ENCODE measurements around the gene BABAM2.

GRCh38 chr2:28248511-28248910 lies 358.0 kb downstream of the BABAM2 start:
- TF ChIP-seq CTCF (conservative IDR thresholded peaks at IDR 0.05; ENCODE audit: low read depth in 2 of 2) (no peak), STAT1 (IDR thresholded peaks at IDR 0.05; ENCODE audit: unreplicated experiment) (no peak), EZH2 (IDR thresholded peaks at IDR 0.05; ENCODE audit: low read depth, unreplicated experiment) (no peak), ZNF331 (CRISPR knock-in tag; IDR thresholded peaks at IDR 0.05; ENCODE audit: low read depth) (no peak), POLR2AphosphoS5 (IDR thresholded peaks at IDR 0.05; ENCODE audit: low read depth) (no peak), ZNF114 (CRISPR knock-in tag; IDR thresholded peaks at IDR 0.05) (no peak), REST (IDR thresholded peaks at IDR 0.05; ENCODE audit: unreplicated experiment) (no peak), CREB1 (CRISPR knock-in tag; IDR thresholded peaks at IDR 0.05; ENCODE audit: low read depth) (no peak), EZH2phosphoT487 (IDR thresholded peaks at IDR 0.05; ENCODE audit: unreplicated experiment) (no peak), JUNB (IDR thresholded peaks at IDR 0.05; ENCODE audit: unreplicated experiment) (no peak), NANOG (IDR thresholded peaks at IDR 0.05; ENCODE audit: borderline replicate concordance) (no peak), ETS1 (IDR thresholded peaks at IDR 0.05) (no peak)
- TF ChIP-seq, protein P1, sequence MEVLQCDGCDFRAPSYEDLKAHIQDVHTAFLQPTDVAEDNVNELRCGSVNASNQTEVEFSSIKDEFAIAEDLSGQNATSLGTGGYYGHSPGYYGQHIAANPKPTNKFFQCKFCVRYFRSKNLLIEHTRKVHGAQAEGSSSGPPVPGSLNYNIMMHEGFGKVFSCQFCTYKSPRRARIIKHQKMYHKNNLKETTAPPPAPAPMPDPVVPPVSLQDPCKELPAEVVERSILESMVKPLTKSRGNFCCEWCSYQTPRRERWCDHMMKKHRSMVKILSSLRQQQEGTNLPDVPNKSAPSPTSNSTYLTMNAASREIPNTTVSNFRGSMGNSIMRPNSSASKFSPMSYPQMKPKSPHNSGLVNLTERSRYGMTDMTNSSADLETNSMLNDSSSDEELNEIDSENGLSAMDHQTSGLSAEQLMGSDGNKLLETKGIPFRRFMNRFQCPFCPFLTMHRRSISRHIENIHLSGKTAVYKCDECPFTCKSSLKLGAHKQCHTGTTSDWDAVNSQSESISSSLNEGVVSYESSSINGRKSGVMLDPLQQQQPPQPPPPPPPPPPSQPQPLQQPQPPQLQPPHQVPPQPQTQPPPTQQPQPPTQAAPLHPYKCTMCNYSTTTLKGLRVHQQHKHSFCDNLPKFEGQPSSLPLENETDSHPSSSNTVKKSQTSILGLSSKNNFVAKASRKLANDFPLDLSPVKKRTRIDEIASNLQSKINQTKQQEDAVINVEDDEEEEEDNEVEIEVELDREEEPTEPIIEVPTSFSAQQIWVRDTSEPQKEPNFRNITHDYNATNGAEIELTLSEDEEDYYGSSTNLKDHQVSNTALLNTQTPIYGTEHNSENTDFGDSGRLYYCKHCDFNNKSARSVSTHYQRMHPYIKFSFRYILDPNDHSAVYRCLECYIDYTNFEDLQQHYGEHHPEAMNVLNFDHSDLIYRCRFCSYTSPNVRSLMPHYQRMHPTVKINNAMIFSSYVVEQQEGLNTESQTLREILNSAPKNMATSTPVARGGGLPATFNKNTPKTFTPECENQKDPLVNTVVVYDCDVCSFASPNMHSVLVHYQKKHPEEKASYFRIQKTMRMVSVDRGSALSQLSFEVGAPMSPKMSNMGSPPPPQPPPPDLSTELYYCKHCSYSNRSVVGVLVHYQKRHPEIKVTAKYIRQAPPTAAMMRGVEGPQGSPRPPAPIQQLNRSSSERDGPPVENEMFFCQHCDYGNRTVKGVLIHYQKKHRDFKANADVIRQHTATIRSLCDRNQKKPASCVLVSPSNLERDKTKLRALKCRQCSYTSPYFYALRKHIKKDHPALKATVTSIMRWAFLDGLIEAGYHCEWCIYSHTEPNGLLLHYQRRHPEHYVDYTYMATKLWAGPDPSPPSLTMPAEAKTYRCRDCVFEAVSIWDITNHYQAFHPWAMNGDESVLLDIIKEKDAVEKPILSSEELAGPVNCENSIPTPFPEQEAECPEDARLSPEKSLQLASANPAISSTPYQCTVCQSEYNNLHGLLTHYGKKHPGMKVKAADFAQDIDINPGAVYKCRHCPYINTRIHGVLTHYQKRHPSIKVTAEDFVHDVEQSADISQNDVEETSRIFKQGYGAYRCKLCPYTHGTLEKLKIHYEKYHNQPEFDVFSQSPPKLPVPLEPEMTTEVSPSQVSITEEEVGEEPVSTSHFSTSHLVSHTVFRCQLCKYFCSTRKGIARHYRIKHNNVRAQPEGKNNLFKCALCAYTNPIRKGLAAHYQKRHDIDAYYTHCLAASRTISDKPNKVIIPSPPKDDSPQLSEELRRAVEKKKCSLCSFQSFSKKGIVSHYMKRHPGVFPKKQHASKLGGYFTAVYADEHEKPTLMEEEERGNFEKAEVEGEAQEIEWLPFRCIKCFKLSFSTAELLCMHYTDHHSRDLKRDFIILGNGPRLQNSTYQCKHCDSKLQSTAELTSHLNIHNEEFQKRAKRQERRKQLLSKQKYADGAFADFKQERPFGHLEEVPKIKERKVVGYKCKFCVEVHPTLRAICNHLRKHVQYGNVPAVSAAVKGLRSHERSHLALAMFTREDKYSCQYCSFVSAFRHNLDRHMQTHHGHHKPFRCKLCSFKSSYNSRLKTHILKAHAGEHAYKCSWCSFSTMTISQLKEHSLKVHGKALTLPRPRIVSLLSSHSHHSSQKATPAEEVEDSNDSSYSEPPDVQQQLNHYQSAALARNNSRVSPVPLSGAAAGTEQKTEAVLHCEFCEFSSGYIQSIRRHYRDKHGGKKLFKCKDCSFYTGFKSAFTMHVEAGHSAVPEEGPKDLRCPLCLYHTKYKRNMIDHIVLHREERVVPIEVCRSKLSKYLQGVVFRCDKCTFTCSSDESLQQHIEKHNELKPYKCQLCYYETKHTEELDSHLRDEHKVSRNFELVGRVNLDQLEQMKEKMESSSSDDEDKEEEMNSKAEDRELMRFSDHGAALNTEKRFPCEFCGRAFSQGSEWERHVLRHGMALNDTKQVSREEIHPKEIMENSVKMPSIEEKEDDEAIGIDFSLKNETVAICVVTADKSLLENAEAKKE (CRISPR knock-in tag; IDR thresholded peaks at IDR 0.05), result no peak
